Measurements from ENCODE around the gene NFIX.

The NFIX gene

GRCh38 chr19:13008926-13009787 is 13.9 kb downstream of the NFIX start:
- H3K36me3 ChIP-seq (ENCODE audit: control insufficient read depth, insufficient read depth, low read length) = no peaks in the 10 kb centered on the region
- H3K27ac ChIP-seq (ENCODE audit: insufficient read depth, low read depth, low read length, poor library complexity, severe bottlenecking) = no peak overlapping the region
- peaks cover 100% of the 10 kb centered on the region for H3K27me3 ChIP-seq (ENCODE audit: control insufficient read depth, insufficient read depth, low read length, poor library complexity, severe bottlenecking)
- WGBS, 2 experiments = 64 to 66% methylated on average over 28 of the region's 28 CpGs
- no peaks in the 10 kb centered on the region for H3K9me3 ChIP-seq (ENCODE audit: control insufficient read depth, low read length)
- peaks cover 3% of the 10 kb centered on the region for H3K4me1 ChIP-seq (ENCODE audit: control insufficient read depth, insufficient read depth, low read length)
- no peak overlapping the region for H3K4me3 ChIP-seq (ENCODE audit: insufficient read depth, low read depth, low read length)

- 3% methylated on average over 60 to 61 of the region's 62 CpGs for WGBS, 2 experiments
- Histone ChIP-seq H3K9me3 (ENCODE audit: control insufficient read depth, low read length) (no peaks in the 10 kb centered on the region), H3K4me3 (ENCODE audit: insufficient read depth, low read depth, low read length) (no peak overlapping the region), H3K27me3 (ENCODE audit: control insufficient read depth, insufficient read depth, low read length, poor library complexity, severe bottlenecking) (peaks cover 100% of the 10 kb centered on the region), H3K36me3 (ENCODE audit: control insufficient read depth, insufficient read depth, low read length) (no peaks in the 10 kb centered on the region), H3K27ac (ENCODE audit: insufficient read depth, low read depth, low read length, poor library complexity, severe bottlenecking) (no peak overlapping the region), H3K4me1 (ENCODE audit: control insufficient read depth, insufficient read depth, low read length) (peaks cover 3% of the 10 kb centered on the region)
Observed at GRCh38 chr19:13010038-13010991, 15.0 kb downstream of the NFIX start.

GRCh38 chr19:13010992-13011652 is 15.8 kb downstream of the NFIX start:
- Histone ChIP-seq H3K9me3 (ENCODE audit: control insufficient read depth, low read length) (no peaks in the 10 kb centered on the region), H3K27me3 (ENCODE audit: control insufficient read depth, insufficient read depth, low read length, poor library complexity, severe bottlenecking) (peaks cover 100% of the 10 kb centered on the region), H3K27ac (ENCODE audit: insufficient read depth, low read depth, low read length, poor library complexity, severe bottlenecking) (no peak overlapping the region), H3K36me3 (ENCODE audit: control insufficient read depth, insufficient read depth, low read length) (no peaks in the 10 kb centered on the region), H3K4me3 (ENCODE audit: insufficient read depth, low read depth, low read length) (no peak overlapping the region), H3K4me1 (ENCODE audit: control insufficient read depth, insufficient read depth, low read length) (peaks cover 3% of the 10 kb centered on the region)
- 6% methylated on average over 38 to 39 of the region's 39 CpGs for WGBS, 2 experiments

- Histone ChIP-seq H3K4me1 (ENCODE audit: control insufficient read depth, insufficient read depth, low read length) (peaks cover 7% of the 10 kb centered on the region), H3K27ac (ENCODE audit: insufficient read depth, low read depth, low read length, poor library complexity, severe bottlenecking) (no peak overlapping the region), H3K4me3 (ENCODE audit: insufficient read depth, low read depth, low read length) (no peak overlapping the region), H3K27me3 (ENCODE audit: control insufficient read depth, insufficient read depth, low read length, poor library complexity, severe bottlenecking) (peaks cover 100% of the 10 kb centered on the region), H3K36me3 (ENCODE audit: control insufficient read depth, insufficient read depth, low read length) (no peaks in the 10 kb centered on the region), H3K9me3 (ENCODE audit: control insufficient read depth, low read length) (no peaks in the 10 kb centered on the region)
- WGBS, 2 experiments = 5% methylated on average over 54 of the region's 54 CpGs
Observed at GRCh38 chr19:13011653-13012389, 16.5 kb downstream of the NFIX start.

- Histone ChIP-seq H3K9me3 (ENCODE audit: control insufficient read depth, low read length) (no peaks in the 10 kb centered on the region), H3K27me3 (ENCODE audit: control insufficient read depth, insufficient read depth, low read length, poor library complexity, severe bottlenecking) (peaks cover 100% of the 10 kb centered on the region), H3K4me3 (ENCODE audit: insufficient read depth, low read depth, low read length) (no peak overlapping the region), H3K27ac (ENCODE audit: insufficient read depth, low read depth, low read length, poor library complexity, severe bottlenecking) (no peak overlapping the region), H3K4me1 (ENCODE audit: control insufficient read depth, insufficient read depth, low read length) (peaks cover 12% of the 10 kb centered on the region), H3K36me3 (ENCODE audit: control insufficient read depth, insufficient read depth, low read length) (no peaks in the 10 kb centered on the region)
- WGBS, 2 experiments = 6% methylated on average over 23 of the region's 23 CpGs
Observed at GRCh38 chr19:13012390-13012689, 17.1 kb downstream of the NFIX start.

- Histone ChIP-seq H3K9me3 (ENCODE audit: control insufficient read depth, low read length) (no peaks in the 10 kb centered on the region), H3K4me1 (ENCODE audit: control insufficient read depth, insufficient read depth, low read length) (peaks cover 17% of the 10 kb centered on the region), H3K36me3 (ENCODE audit: control insufficient read depth, insufficient read depth, low read length) (no peaks in the 10 kb centered on the region), H3K27me3 (ENCODE audit: control insufficient read depth, insufficient read depth, low read length, poor library complexity, severe bottlenecking) (peaks cover 100% of the 10 kb centered on the region), H3K4me3 (ENCODE audit: insufficient read depth, low read depth, low read length) (no peak overlapping the region), H3K27ac (ENCODE audit: insufficient read depth, low read depth, low read length, poor library complexity, severe bottlenecking) (no peak overlapping the region)
- 2 to 3% methylated on average over 52 of the region's 52 CpGs for WGBS, 2 experiments
Observed at GRCh38 chr19:13012690-13013608, 17.7 kb downstream of the NFIX start.

- Histone ChIP-seq H3K27me3 (ENCODE audit: control insufficient read depth, insufficient read depth, low read length, poor library complexity, severe bottlenecking) (peaks cover 100% of the 10 kb centered on the region), H3K4me3 (ENCODE audit: insufficient read depth, low read depth, low read length) (no peak overlapping the region), H3K27ac (ENCODE audit: insufficient read depth, low read depth, low read length, poor library complexity, severe bottlenecking) (no peak overlapping the region), H3K9me3 (ENCODE audit: control insufficient read depth, low read length) (no peaks in the 10 kb centered on the region), H3K4me1 (ENCODE audit: control insufficient read depth, insufficient read depth, low read length) (peaks cover 17% of the 10 kb centered on the region), H3K36me3 (ENCODE audit: control insufficient read depth, insufficient read depth, low read length) (no peaks in the 10 kb centered on the region)
- 4% methylated on average over 20 of the region's 20 CpGs for WGBS, 2 experiments
Observed at GRCh38 chr19:13013649-13014048, 18.4 kb downstream of the NFIX start.

- 1 to 2% methylated on average over 35 of the region's 35 CpGs for WGBS, 2 experiments
- Histone ChIP-seq H3K36me3 (ENCODE audit: control insufficient read depth, insufficient read depth, low read length) (no peaks in the 10 kb centered on the region), H3K9me3 (ENCODE audit: control insufficient read depth, low read length) (no peaks in the 10 kb centered on the region), H3K27ac (ENCODE audit: insufficient read depth, low read depth, low read length, poor library complexity, severe bottlenecking) (no peak overlapping the region), H3K4me1 (ENCODE audit: control insufficient read depth, insufficient read depth, low read length) (peaks cover 17% of the 10 kb centered on the region), H3K4me3 (ENCODE audit: insufficient read depth, low read depth, low read length) (no peak overlapping the region), H3K27me3 (ENCODE audit: control insufficient read depth, insufficient read depth, low read length, poor library complexity, severe bottlenecking) (peaks cover 100% of the 10 kb centered on the region)
Observed at GRCh38 chr19:13014101-13014920, 19.0 kb downstream of the NFIX start.
